Stimulated activated CD8-positive, alpha-beta memory T cell treated with anti-CD3 and anti-CD28 coated beads, Interleukin-12 subunit alpha, Interleukin-12 subunit beta, amount 100 ng/mL, for 1 hour (primary cell): ENCODE results near the gene GCNA.
"Not testable (repeated sequence)": the region's sequence is repeated elsewhere in the genome, so short reads cannot be mapped to it uniquely, and the experiment has no call there.

Source experiments
- DNase-seq: peaks from one replicate; pipeline ENCODE4 v3.0.0-alpha.2; 2020; ENCODE audit warnings: low read depth

Gene GCNA

GRCh38 chrX:71563921-71564320 lies 14.3 kb upstream of the GCNA start:
- DNase-seq: no peak

- DNase-seq: no peak
These were observed 12.7 kb upstream of the GCNA start for GRCh38 chrX:71565474-71566041.

- DNase-seq: not testable (repeated sequence)
These were observed 6.8 kb upstream of the GCNA start for GRCh38 chrX:71571390-71571789.

- DNase-seq: no peak
These were observed 4.6 kb upstream of the GCNA start for GRCh38 chrX:71573590-71573989.

GRCh38 chrX:71577682-71578081 lies 555 bp upstream of the GCNA start:
- no peak for DNase-seq

DNA sequence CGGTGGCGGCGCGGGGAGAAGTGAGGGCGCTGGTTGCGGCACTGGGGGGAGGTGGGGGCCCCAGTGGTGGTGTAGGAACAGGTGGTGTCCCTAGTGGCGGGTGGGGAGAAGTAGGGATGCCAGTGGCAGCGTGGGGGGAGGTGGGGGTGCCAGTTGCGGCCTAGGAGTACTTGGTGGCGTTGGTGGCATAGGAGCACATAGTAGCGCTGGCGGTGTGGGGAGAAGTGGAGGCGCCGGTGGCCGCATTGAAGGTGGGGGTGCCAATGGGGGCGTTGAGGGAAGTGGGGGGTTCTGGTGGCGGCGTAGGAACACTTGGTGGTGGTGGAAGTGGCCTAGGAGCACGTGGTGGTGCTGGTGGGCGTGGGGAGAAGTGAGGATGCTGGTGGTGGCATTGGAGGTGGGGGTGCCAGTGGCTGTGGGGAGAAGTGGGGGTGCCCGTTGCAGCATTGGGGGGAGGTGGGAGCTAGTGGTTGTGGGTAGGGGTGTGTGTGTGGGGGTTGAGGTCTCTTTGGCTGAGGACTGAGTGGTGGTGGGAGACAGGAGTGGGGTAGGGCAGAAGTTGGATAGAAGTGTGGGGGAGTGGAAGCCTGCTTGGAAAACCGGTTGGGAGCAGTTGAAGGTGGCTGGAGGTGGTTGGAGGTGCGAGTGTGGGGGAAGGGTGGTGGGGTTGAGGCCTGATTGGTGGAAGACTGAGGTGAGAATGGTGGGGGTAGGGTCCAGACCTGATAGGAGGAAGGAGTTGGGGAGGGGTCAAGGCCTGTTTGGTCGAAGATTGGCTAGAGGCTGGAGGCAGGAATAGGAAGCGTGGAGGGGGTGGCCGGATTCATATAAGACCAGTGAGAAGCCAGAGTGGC lies 1.1 kb downstream of the GCNA start:
- no peak for DNase-seq

GRCh38 chrX:71579990-71580380 lies 1.7 kb downstream of the GCNA start:
- DNase-seq: no peak

GRCh38 chrX:71581210-71581609 lies 3.0 kb downstream of the GCNA start:
- DNase-seq: no peak

DNA sequence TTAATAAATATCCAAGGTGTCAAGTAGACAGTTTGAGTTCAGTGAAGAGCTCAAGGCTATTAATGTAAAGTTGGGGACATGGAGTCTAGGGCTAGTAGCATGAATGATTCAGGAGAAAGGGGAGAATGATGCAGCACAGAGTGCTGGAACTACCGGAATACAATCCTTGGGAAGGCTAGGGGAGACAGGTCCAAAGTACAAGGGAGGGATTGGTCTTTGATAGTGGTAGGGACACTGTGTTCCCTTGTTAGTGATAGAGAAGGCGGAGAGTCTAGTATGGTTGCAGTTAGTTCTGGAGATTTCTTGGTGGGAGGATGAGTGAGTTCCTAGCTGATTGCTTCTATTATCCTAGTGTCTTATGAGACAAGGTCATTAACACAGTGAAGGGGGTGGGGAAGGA lies 8.7 kb downstream of the GCNA start:
- no peak for DNase-seq

GRCh38 chrX:71593210-71593609 lies 15.0 kb downstream of the GCNA start:
- not testable (repeated sequence) for DNase-seq

- DNase-seq: no peak
These were observed 21.7 kb downstream of the GCNA start for GRCh38 chrX:71599965-71600364.

GRCh38 chrX:71603618-71604017 lies 25.4 kb downstream of the GCNA start:
- no peak for DNase-seq

DNA sequence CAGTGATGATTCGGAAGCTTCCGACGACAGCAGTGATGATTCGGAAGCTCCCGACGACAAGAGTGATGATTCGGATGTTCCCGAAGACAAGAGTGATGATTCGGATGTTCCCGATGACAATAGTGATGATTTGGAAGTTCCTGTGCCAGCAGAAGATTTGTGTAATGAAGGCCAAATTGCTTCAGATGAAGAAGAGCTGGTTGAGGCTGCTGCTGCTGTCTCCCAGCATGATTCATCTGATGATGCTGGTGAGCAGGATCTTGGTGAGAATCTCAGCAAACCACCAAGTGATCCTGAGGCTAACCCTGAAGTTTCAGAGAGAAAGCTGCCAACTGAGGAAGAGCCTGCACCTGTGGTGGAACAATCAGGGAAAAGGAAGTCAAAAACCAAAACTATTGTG lies 25.9 kb downstream of the GCNA start:
- no peak for DNase-seq

DNA sequence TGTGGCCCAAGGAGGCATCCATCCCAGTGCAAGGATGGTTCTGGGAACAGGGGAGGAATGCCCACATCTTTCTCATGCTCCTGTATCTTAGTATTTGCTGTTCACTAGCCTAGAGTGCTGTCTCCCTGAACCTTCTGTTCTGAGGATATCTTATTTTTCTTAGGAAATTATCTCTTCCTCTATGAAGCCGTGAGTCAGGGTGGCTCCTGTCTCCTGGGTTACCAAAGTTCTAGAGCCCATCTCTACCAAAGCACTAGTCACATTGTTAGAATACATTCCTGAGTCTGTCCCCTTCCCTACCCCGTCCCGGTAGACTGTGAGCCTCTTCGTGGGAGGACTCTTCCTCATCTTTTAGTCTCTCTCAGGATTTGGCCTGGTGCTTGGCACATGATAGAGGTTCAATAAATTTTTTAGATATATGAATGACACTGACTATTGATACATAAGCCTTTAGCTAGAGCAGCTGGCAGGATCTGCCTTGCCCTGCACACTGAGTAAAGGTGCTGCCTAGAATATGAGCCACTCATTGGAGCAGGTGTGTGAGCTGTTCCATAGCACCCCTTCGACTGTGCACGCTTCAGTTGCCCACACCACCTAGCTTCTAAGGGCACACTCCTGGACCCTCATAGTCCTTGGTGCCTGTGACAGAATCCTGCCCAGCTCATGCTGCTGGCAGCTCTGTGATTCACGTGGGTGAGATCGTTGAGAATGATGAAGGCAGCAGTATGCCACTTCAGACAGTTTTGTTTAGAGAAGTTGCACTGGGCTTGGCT lies 26.7 kb downstream of the GCNA start:
- DNase-seq: no peak

DNA sequence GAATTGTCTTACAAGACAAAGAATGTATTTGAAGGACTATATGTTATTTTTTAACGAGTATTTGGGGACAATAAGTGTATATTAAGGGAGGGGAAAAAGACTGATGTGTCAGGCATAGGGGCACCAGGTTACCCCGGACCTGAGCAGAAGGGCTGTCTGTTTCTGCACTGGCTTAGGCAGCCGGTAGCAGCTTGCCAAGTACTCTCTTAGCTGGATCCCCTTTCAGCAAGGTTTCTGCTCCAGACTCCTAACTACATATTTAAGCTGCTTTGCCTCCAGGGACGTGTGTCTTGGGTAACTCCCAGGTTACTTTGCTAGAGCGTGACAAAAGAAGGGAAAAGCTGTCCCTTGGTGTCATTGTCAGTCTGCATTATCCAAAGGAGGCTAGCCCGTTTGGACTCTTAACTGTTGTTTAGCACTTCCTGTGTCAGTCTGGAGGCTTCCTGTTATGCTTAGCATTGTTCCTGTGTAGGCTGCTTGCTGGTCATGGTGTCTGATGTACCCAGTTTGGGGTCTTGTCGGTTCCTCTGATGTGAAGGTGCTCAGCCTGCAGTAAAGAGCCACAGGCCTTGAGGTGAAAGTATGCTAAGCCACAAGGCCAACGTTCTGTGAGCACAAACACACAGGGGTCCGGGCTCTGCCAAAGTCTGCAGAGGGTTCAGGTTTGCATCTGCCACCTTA lies 28.4 kb downstream of the GCNA start:
- DNase-seq: no peak

- no peak for DNase-seq
These were observed 29.3 kb downstream of the GCNA start for GRCh38 chrX:71607488-71607887.

DNA sequence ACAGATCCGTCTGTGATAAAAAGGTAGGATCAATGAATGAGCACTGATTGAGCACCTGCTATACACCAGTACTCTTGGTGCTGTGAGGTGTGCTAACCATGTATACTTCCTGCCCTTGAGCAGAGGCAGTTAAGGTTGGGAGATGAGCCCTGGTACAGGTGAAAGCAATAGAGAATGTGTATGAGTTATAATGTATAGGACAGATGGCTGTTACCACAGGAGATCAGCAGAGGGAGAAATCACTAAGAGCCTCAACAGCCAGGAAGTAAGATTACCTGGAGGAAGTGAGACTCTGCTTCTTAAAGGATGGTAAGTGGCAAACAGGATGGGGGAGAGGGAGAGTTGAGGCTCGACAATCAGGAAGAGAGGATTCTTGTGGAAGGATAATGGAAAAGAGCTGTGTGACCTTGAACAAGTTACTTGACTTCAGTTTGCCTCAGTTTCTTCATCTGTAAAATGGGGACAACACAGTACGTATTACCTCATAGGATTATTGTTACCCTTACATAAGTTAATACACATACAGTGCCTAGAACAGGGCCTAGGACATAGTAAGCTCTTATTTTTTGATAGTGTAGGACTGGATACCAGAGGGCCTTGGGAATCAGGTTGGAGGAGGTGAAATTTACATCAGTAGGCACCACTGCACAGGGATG lies 31.0 kb downstream of the GCNA start:
- DNase-seq: no peak

DNA sequence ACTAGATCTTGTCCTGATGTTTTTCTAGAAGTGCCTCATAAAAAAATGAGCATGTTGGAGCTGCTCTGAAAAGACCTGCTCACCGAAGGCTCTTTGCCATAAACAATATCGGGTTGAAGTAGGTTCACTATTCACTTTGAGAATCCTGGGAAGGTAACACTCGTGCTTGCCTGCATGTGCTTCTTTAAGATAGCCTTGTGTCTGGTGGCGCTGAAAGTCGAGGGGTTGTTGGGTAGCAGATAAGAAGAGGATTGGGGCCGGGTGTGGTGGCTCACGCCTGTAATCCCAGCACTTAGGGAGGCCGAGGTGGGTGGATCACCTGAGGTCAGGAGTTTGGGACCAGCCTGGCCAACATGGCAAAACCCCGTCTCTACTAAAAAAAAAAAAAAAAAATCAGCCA lies 33.5 kb downstream of the GCNA start:
- not testable (repeated sequence) for DNase-seq

DNA sequence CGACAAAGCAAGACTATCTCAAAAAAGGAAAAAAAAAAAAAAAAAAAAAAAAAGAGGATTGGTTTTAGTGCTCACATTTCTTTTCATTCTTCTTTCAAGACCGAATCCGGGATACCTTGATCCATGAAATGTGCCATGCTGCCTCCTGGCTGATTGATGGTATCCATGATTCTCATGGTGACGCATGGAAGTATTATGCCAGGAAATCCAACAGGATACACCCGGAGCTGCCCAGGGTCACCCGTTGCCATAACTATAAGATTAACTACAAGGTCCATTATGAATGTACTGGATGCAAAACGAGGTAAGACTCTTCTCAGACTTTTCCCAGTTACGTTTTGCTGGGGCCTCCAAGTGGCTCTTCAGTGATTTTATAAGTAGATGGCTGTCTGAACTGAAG lies 34.0 kb downstream of the GCNA start:
- no peak for DNase-seq

- no peak for DNase-seq
These were observed 36.8 kb downstream of the GCNA start for GRCh38 chrX:71615056-71615455.

GRCh38 chrX:71615954-71616353 lies 37.7 kb downstream of the GCNA start:
- no peak for DNase-seq
